Measurements from ENCODE around the gene AJM1. TPM values are rescaled to one million over a fixed set of nuclear protein-coding genes. Genes with fewer than 3 reads are reported as not detected.

Gene AJM1
- total and polyA plus RNA-seq, 2 of the 8 experiments (the other 6 are each of a cell fraction or from before 2014, with no cell fraction given): 0.12 to 0.97 TPM

- peak within 1 kb of the TSS; percentile 59 to 91 for H3K4me2 ChIP-seq (ENCODE audit: insufficient read depth in 1 of 2, low read depth in 2 of 2, low read length in 2 of 2)
- H3K4me1 ChIP-seq (replicated peaks in 1 of 4; ENCODE audit: control insufficient read depth in 3 of 4, insufficient read depth in 4 of 4, low read length in 3 of 4): peaks cover 0 to 6% (median 2%) of the 10 kb centered on the region in 4 experiments; a peak in 4 of 7 replicates
- H3K79me2 ChIP-seq (ENCODE audit: control insufficient read depth in 1 of 2, insufficient read depth in 2 of 2, low read length in 2 of 2): peaks cover 17 to 43% of the 10 kb centered on the region in 2 experiments; a peak in 3 of 4 replicates
- H3K23ac ChIP-seq (ENCODE audit: insufficient read length): no peak within 1 kb of the TSS
- no peaks in the 10 kb centered on the region for H3K9me3 ChIP-seq (ENCODE audit: insufficient read depth in 2 of 2, low read depth in 1 of 2, low read length in 1 of 2)
- H3K27me3 ChIP-seq (replicated peaks in 1 of 4; ENCODE audit: control insufficient read depth in 3 of 4, extremely low read depth in 1 of 4, insufficient read depth in 3 of 4, low read length in 3 of 4): no peaks in the 10 kb centered on the region
- H3K18ac ChIP-seq (ENCODE audit: extremely low read depth, low read length): peak within 1 kb of the TSS; percentile 60
- peak within 1 kb of the TSS; percentile 34; the same call in 1 of the 2 replicates for H2AFZ ChIP-seq (ENCODE audit: low read length)
- ChIA-PET CTCF (ENCODE audit: partially characterized antibody) (interaction anchor here (0.6 to 0.7 kb wide), 2 partner anchors 160 to 182 kb away, joined by 3 to 4 read pairs; no protein-coding TSS in a partner anchor), POLR2A (ENCODE audit: partially characterized antibody) (interaction anchor here (0.6 to 3.4 kb wide), 6 partner anchors 12 to 85 kb away, joined by 3 to 15 read pairs (median 4); partner anchors contain the start of gene MAMDC4)
- peak within 1 kb of the TSS; percentile 84 for H4K8ac ChIP-seq (ENCODE audit: extremely low read depth, insufficient read depth, low read length)
- H2BK120ac ChIP-seq (replicated peaks; ENCODE audit: low read depth, low read length): no peak within 1 kb of the TSS
- peak within 1 kb of the TSS; percentile 32 to 91 (median 52); a peak in 5 of 7 replicates for H3K9ac ChIP-seq (replicated peaks in 1 of 4; ENCODE audit: extremely low read depth in 1 of 4, low read depth in 3 of 4, low read length in 3 of 4)
- DNase-seq (ENCODE audit: low read depth in 1 of 2, low spot score in 2 of 2) (peak; percentile 98 to 99), FAIRE-seq (no peak)
- 0 out of 2 replicates have a peak within 1 kb of the TSS, but pooled peaks have one; percentile 42 for H3K27ac ChIP-seq (ENCODE audit: low read depth, low read length)
- H3K23me2 ChIP-seq (ENCODE audit: low read depth, low read length): peaks cover 5% of the 10 kb centered on the region; the same call in 1 of the 2 replicates
- H3K14ac ChIP-seq (ENCODE audit: insufficient read length): peak within 1 kb of the TSS; percentile 43
- peak within 1 kb of the TSS; percentile 60 for H4K5ac ChIP-seq (ENCODE audit: insufficient read length, low read depth, low read length)
- peak within 1 kb of the TSS; percentile 74 to 98 (median 78) for H3K4me3 ChIP-seq (ENCODE audit: extremely low read depth in 1 of 4, insufficient read depth in 2 of 4, low read depth in 3 of 4, low read length in 4 of 4)
- no peak within 1 kb of the TSS for H2BK12ac ChIP-seq (ENCODE audit: low read depth, low read length)
- peak within 1 kb of the TSS; percentile 81 for H4K91ac ChIP-seq (replicated peaks; ENCODE audit: insufficient read length, low read length)
- peaks cover 9 to 14% of the 10 kb centered on the region in 2 experiments for H4K20me1 ChIP-seq (replicated peaks in 1 of 2; ENCODE audit: control insufficient read depth in 1 of 2, insufficient read depth in 2 of 2, low read length in 2 of 2)
- no peak within 1 kb of the TSS for H2BK20ac ChIP-seq (ENCODE audit: low read length)
- no peak within 1 kb of the TSS for H2BK5ac ChIP-seq (ENCODE audit: low read depth, low read length)
- peaks cover 0 to 7% (median 0%) of the 10 kb centered on the region in 4 experiments; a peak in 2 of 8 replicates for H3K36me3 ChIP-seq (ENCODE audit: control insufficient read depth in 2 of 4, insufficient read depth in 4 of 4, low read length in 3 of 4)
- 3% methylated on average over 42 of the region's 88 CpGs; no CpG with 5 or more reads in 1 of the 2 experiments for WGBS, 2 experiments (ENCODE audit: extremely low coverage in 1 of 2, insufficient coverage in 1 of 2, insufficient read length in 1 of 2, insufficient replicate concordance in 2 of 2, low coverage in 1 of 2, low lambda C conversion rate in 2 of 2, missing lambda C conversion rate in 1 of 2)
- H3K4ac ChIP-seq (replicated peaks; ENCODE audit: insufficient read length, low read depth, low read length): peak within 1 kb of the TSS; percentile 92
- H2BK15ac ChIP-seq (ENCODE audit: low read length): no peak within 1 kb of the TSS
- peaks cover 13% of the 10 kb centered on the region for H3K79me1 ChIP-seq (ENCODE audit: low read depth, low read length)
- no peak within 1 kb of the TSS for H2AK5ac ChIP-seq (ENCODE audit: low read depth, low read length)
- H3K56ac ChIP-seq (replicated peaks; ENCODE audit: insufficient read length, low read depth, low read length): peak within 1 kb of the TSS; percentile 64
- TF ChIP-seq HDAC6 (IDR thresholded peaks at IDR 0.05; ENCODE audit: low read depth, low read length): no peak
- no peak for TF ChIP-seq CHD1 (IDR thresholded peaks at IDR 0.05; ENCODE audit: low read depth, low read length)
- TF ChIP-seq TCF12 (IDR thresholded peaks at IDR 0.05; ENCODE audit: low read depth, low read length): no peak
- no peak for TF ChIP-seq USF2 (IDR thresholded peaks at IDR 0.05; ENCODE audit: low read length)
- no peak for TF ChIP-seq KDM5A (IDR thresholded peaks at IDR 0.05; ENCODE audit: low read length)
- TF ChIP-seq SP4 (IDR thresholded peaks at IDR 0.05; ENCODE audit: low read length): no peak
- TF ChIP-seq TAF7 (optimal IDR thresholded peaks at IDR 0.05; ENCODE audit: borderline replicate concordance, low read depth, low read length): no peak
These were observed 43.8 kb downstream of the AJM1 start, which contains the start of gene TRAF2 for GRCh38 chr9:136885950-136886578. Gene TRAF2 (plus strand): TSS chr9:136886516. CDS start chr9:136898741, 12,225 bp downstream.

Measured in H1 (cell line).